Measurements from ENCODE around the gene JAK1. TPM values are rescaled to one million over a fixed set of nuclear protein-coding genes. Genes with fewer than 3 reads are reported as not detected.

Gene JAK1
- total and polyA plus RNA-seq, 9 of the 15 experiments (the other 6 are each of a cell fraction or from before 2014, with no cell fraction given), result 9.7 to 44.1 (median 42.5) TPM

DNA sequence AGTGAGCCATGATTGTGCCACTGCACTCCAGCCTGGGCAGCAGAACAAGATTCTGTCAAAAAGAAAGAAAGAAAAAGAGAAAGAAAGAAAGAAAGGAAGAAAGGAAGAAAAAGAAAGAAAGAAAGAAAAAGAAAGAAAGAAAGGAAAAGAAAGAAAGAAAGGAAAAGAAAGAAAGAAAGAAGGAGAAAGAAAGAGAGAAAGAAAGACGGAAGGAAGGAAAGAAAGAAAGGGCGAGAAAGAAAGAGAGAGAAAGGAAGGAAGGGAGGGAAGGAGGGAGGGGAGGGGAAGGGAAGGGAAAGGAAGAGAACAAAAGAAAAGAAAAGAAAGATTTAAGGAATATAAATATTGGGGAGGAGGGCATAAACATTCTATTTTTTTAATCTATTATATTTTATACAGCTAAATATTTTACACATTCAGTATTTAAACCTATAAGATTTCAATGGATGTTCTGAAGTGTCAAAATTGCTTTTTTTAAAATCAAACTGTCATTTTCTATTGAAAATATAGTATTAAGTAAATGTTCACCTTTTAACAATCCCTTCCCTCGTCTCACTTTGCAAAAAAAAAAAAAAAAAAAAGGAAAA, 6.8 kb upstream of the JAK1 start (continued):
- TF ChIP-seq, protein P1, sequence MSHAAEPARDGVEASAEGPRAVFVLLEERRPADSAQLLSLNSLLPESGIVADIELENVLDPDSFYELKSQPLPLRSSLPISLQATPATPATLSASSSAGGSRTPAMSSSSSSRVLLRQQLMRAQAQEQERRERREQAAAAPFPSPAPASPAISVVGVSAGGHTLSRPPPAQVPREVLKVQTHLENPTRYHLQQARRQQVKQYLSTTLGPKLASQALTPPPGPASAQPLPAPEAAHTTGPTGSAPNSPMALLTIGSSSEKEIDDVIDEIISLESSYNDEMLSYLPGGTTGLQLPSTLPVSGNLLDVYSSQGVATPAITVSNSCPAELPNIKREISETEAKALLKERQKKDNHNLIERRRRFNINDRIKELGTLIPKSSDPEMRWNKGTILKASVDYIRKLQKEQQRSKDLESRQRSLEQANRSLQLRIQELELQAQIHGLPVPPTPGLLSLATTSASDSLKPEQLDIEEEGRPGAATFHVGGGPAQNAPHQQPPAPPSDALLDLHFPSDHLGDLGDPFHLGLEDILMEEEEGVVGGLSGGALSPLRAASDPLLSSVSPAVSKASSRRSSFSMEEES (CRISPR knock-in tag; IDR thresholded peaks at IDR 0.05), result no peak
- TF ChIP-seq ZNF384 (IDR thresholded peaks at IDR 0.05; ENCODE audit: low read depth, low read length), result no peak
- TF ChIP-seq, protein P2, sequence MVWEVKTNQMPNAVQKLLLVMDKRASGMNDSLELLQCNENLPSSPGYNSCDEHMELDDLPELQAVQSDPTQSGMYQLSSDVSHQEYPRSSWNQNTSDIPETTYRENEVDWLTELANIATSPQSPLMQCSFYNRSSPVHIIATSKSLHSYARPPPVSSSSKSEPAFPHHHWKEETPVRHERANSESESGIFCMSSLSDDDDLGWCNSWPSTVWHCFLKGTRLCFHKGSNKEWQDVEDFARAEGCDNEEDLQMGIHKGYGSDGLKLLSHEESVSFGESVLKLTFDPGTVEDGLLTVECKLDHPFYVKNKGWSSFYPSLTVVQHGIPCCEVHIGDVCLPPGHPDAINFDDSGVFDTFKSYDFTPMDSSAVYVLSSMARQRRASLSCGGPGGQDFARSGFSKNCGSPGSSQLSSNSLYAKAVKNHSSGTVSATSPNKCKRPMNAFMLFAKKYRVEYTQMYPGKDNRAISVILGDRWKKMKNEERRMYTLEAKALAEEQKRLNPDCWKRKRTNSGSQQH (CRISPR knock-in tag; IDR thresholded peaks at IDR 0.05), result 0 out of 2 replicates have a peak, but pooled peaks have one; percentile 37
- TF ChIP-seq PURB (CRISPR knock-in tag; IDR thresholded peaks at IDR 0.05; ENCODE audit: low read depth), result no peak
- TF ChIP-seq DMBX1 (CRISPR knock-in tag; IDR thresholded peaks at IDR 0.05; ENCODE audit: borderline replicate concordance), result no peak
- TF ChIP-seq KAT7 (CRISPR knock-in tag; IDR thresholded peaks at IDR 0.05; ENCODE audit: borderline replicate concordance), result no peak
- peak; percentile 94 for TF ChIP-seq PCBP2 (IDR thresholded peaks at IDR 0.05; ENCODE audit: low read depth, low read length, poor library complexity, severe bottlenecking)
- no peak for TF ChIP-seq HDAC6 (IDR thresholded peaks at IDR 0.05; ENCODE audit: low read depth, low read length)
- no peak for TF ChIP-seq PHTF2 (CRISPR knock-in tag; IDR thresholded peaks at IDR 0.05)
- no peak for TF ChIP-seq TAF9B (IDR thresholded peaks at IDR 0.05; ENCODE audit: partially characterized antibody)
- TF ChIP-seq THRAP3 (IDR thresholded peaks at IDR 0.05; ENCODE audit: borderline replicate concordance), result 0 out of 2 replicates have a peak, but pooled peaks have one; percentile 30
- no peak for TF ChIP-seq EP400 (IDR thresholded peaks at IDR 0.05)

Data from K562 (cell line).